HG03520 (cell line): ENCODE measurements around the gene HHAT.

Experiments used
- ATAC-seq: cut with Tn5 transposase; IDR thresholded peaks from one replicate; pipeline ENCODE4 v1.9.1; 2021; ENCODE audit warnings: mild to moderate bottlenecking, moderate library complexity; ENCODE audit not compliant: unreplicated experiment

HHAT gene

GRCh38 chr1:210313046-210313595 is 15.6 kb upstream of the HHAT start:
- no peak for ATAC-seq

GRCh38 chr1:210313921-210314320 is 14.8 kb upstream of the HHAT start:
- no peak for ATAC-seq

GRCh38 chr1:210315529-210315928 is 13.2 kb upstream of the HHAT start:
- ATAC-seq: no peak

- no peak for ATAC-seq
These were observed 7.6 kb upstream of the HHAT start for GRCh38 chr1:210321131-210321530.

- ATAC-seq: no peak
These were observed 7.2 kb upstream of the HHAT start for GRCh38 chr1:210321552-210321951.

GRCh38 chr1:210323957-210324356 is 4.7 kb upstream of the HHAT start:
- no peak for ATAC-seq

- ATAC-seq: no peak
These were observed 3.6 kb upstream of the HHAT start for GRCh38 chr1:210325026-210325670.

- ATAC-seq: no peak
These were observed 513 bp upstream of the HHAT start for GRCh38 chr1:210328032-210328745.

GRCh38 chr1:210330279-210330866 is 1.7 kb downstream of the HHAT start:
- no peak for ATAC-seq

GRCh38 chr1:210332233-210332632 is 3.5 kb downstream of the HHAT start:
- no peak for ATAC-seq

- ATAC-seq: peak; percentile 76
These were observed 4.2 kb downstream of the HHAT start for GRCh38 chr1:210332719-210333398.

GRCh38 chr1:210335001-210335400 is 6.3 kb downstream of the HHAT start:
- ATAC-seq: no peak

GRCh38 chr1:210336362-210336761 is 7.7 kb downstream of the HHAT start:
- no peak for ATAC-seq

- ATAC-seq: no peak
These were observed 10.8 kb downstream of the HHAT start for GRCh38 chr1:210339500-210339899.

- ATAC-seq: no peak
These were observed 11.6 kb downstream of the HHAT start for GRCh38 chr1:210340311-210340710.

- ATAC-seq: no peak
These were observed 12.1 kb downstream of the HHAT start for GRCh38 chr1:210340841-210341240.

GRCh38 chr1:210342986-210343780 is 14.5 kb downstream of the HHAT start:
- peak; percentile 41 for ATAC-seq

GRCh38 chr1:210344706-210345105 is 16.0 kb downstream of the HHAT start:
- no peak for ATAC-seq

- ATAC-seq: no peak
These were observed 18.4 kb downstream of the HHAT start for GRCh38 chr1:210347112-210347511.

- ATAC-seq: no peak
These were observed 22.8 kb downstream of the HHAT start for GRCh38 chr1:210351496-210351895.

- no peak for ATAC-seq
These were observed 23.9 kb downstream of the HHAT start for GRCh38 chr1:210352575-210352974.
